IMR-90 (cell line): ENCODE results near the gene LRP1B.

Experiments
- CHD1 ChIP-seq: IDR thresholded peaks from 2 replicates; pipeline ENCODE4 v1.6.1; 2012; ENCODE audit warnings: low read depth, low read length, improper control_type of control experiment
- MAZ ChIP-seq: IDR thresholded peaks from 2 replicates; pipeline ENCODE4 v1.6.1; 2012; ENCODE audit warnings: low read depth, mild to moderate bottlenecking, low read length, improper control_type of control experiment, moderate library complexity, borderline replicate concordance
- MXI1 ChIP-seq: IDR thresholded peaks from 2 replicates; pipeline ENCODE4 v1.6.1; 2012; ENCODE audit warnings: low read depth, mild to moderate bottlenecking, low read length, moderate library complexity, borderline replicate concordance
- POLR2A ChIP-seq: IDR thresholded peaks from 2 replicates; pipeline ENCODE4 v1.6.1; 2012; ENCODE audit warnings: mild to moderate bottlenecking, low read depth, low read length
- RAD21 ChIP-seq: IDR thresholded peaks from 2 replicates; pipeline ENCODE4 v1.6.1; 2012; ENCODE audit warnings: low read length, improper control_type of control experiment
- RCOR1 ChIP-seq: IDR thresholded peaks from 2 replicates; pipeline ENCODE4 v1.6.1; 2012; ENCODE audit warnings: mild to moderate bottlenecking, low read length, improper control_type of control experiment; ENCODE audit not compliant: insufficient replicate concordance
- SMC3 ChIP-seq: fragments of 150-350 bp; IDR thresholded peaks from 2 replicates; pipeline ENCODE4 v1.6.1; 2016; ENCODE audit warnings: low read depth, mild to moderate bottlenecking, antibody characterized with exemption, low read length, moderate library complexity
- TF ChIP-seq, protein P1 (sequence below): conservative IDR thresholded peaks from 2 replicates; pipeline ENCODE4 v1.5.1; 2012; ENCODE audit warnings: mild to moderate bottlenecking, low read depth, low read length, improper control_type of control experiment
- TF ChIP-seq, protein P2 (sequence below): fragments of 150-350 bp; IDR thresholded peaks from 2 replicates; pipeline ENCODE4 v1.6.1; 2017; ENCODE audit warnings: mild to moderate bottlenecking, antibody characterized with exemption, low read length, low read depth

DNA sequence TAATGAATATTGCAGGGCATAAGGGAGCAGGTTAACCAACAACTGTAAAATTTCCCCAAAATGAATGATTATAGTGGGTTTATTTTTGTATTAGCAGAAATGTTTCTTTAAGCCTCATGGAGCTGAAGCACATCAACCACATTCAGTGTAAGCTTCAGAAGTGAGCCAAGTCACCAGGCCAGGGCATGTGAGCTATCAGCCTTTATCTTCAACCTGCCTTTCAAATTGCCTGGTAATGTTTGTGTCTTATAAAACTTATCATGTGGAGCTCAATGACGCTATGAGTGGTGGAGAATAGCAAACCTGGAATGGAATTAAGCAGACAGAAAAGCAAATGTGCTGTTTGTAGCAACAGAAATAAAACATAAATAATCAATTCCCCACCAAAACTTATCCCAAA lies 1068.4 kb downstream of the LRP1B start:
- TF ChIP-seq, protein P1, sequence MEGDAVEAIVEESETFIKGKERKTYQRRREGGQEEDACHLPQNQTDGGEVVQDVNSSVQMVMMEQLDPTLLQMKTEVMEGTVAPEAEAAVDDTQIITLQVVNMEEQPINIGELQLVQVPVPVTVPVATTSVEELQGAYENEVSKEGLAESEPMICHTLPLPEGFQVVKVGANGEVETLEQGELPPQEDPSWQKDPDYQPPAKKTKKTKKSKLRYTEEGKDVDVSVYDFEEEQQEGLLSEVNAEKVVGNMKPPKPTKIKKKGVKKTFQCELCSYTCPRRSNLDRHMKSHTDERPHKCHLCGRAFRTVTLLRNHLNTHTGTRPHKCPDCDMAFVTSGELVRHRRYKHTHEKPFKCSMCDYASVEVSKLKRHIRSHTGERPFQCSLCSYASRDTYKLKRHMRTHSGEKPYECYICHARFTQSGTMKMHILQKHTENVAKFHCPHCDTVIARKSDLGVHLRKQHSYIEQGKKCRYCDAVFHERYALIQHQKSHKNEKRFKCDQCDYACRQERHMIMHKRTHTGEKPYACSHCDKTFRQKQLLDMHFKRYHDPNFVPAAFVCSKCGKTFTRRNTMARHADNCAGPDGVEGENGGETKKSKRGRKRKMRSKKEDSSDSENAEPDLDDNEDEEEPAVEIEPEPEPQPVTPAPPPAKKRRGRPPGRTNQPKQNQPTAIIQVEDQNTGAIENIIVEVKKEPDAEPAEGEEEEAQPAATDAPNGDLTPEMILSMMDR: no peak
- TF ChIP-seq, protein P2, sequence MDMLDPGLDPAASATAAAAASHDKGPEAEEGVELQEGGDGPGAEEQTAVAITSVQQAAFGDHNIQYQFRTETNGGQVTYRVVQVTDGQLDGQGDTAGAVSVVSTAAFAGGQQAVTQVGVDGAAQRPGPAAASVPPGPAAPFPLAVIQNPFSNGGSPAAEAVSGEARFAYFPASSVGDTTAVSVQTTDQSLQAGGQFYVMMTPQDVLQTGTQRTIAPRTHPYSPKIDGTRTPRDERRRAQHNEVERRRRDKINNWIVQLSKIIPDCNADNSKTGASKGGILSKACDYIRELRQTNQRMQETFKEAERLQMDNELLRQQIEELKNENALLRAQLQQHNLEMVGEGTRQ: no peak
- no peak for TF ChIP-seq MXI1
- TF ChIP-seq SMC3: no peak
- TF ChIP-seq MAZ: no peak
- no peak for TF ChIP-seq POLR2A
- TF ChIP-seq RAD21: no peak
- no peak for TF ChIP-seq RCOR1
- no peak for TF ChIP-seq CHD1
